Panc1 (cell line): ENCODE results near the gene JHY. TPM values are rescaled to one million over a fixed set of nuclear protein-coding genes. Genes with fewer than 3 reads are reported as not detected.

Experiments
- ATAC-seq: fragments of 200-7000 bp; cut with Tn5 transposase; 2 replicates; pipeline ENCODE4 v1.9.1; 2020; ENCODE audit warnings: mild to moderate bottlenecking, moderate library complexity
- Bru-seq: library from RNA; stranded (reverse); fragments of 400-500 nt; gene quantifications from one replicate; lab custom pipeline; 2021; lab: Mats Ljungman, UMichigan
- BruChase-seq, 2 experiments: library from RNA; stranded (reverse); fragments of 400-500 nt; gene quantifications; one replicate each; lab custom pipeline; 2021; lab: Mats Ljungman, UMichigan
- BruUV-seq: library from RNA; stranded (reverse); fragments of 400-500 nt; replicated peaks from 2 replicates; lab custom pipeline; 2021; lab: Mats Ljungman, UMichigan
- CTCF ChIA-PET: fragments of 300-600 bp; sonication (Branson Sonifier 250); formaldehyde crosslinking; loops from one replicate; lab custom pipeline; 2022; ENCODE audit warnings: antibody characterized with exemption; lab: Charles Lee
- POLR2A ChIA-PET: fragments of 300-600 bp; sonication (Branson Sonifier 250); formaldehyde crosslinking; loops from one replicate; lab custom pipeline; 2022; ENCODE audit warnings: antibody characterized with exemption; lab: Charles Lee
- DNase-seq: peaks from one replicate; pipeline ENCODE4 v3.0.0-alpha.2; 2010; ENCODE audit warnings: low read depth, low spot score
- H3K27ac ChIP-seq: 2 replicates; pipeline ENCODE4 v1.5.1; 2011; ENCODE audit warnings: mild to moderate bottlenecking, low read length, inconsistent platforms
- H3K27me3 ChIP-seq: fragments of 200-500 bp; sonication (Bioruptor generic); 2 replicates; pipeline ENCODE4 v1.6.0; 2014; ENCODE audit warnings: low read length, inconsistent platforms; ENCODE audit not compliant: control insufficient read depth, insufficient read depth
- H3K36me3 ChIP-seq: fragments of 200-500 bp; sonication (Bioruptor generic); 2 replicates; pipeline ENCODE4 v1.5.1; 2014; ENCODE audit warnings: inconsistent platforms, mild to moderate bottlenecking, low read length, moderate library complexity; ENCODE audit not compliant: control insufficient read depth, insufficient read depth
- H3K4me1 ChIP-seq: 2 replicates; pipeline ENCODE4 v1.5.1; 2011; ENCODE audit warnings: inconsistent platforms, mild to moderate bottlenecking, low read length, moderate library complexity; ENCODE audit not compliant: control insufficient read depth, insufficient read depth
- H3K4me3 ChIP-seq, 2 experiments: 2 replicates each; pipeline ENCODE4 v1.5.1; 2011 to 2012; ENCODE audit warnings: low read depth in 2 of 2, low read length in 2 of 2, mild to moderate bottlenecking in 2 of 2, inconsistent platforms in 1 of 2, moderate library complexity in 1 of 2
- H3K9me3 ChIP-seq: fragments of 200-500 bp; sonication (Bioruptor generic); 2 replicates; pipeline ENCODE4 v1.5.1; 2014; ENCODE audit warnings: low read depth, mild to moderate bottlenecking, inconsistent platforms, low read length, moderate library complexity; ENCODE audit not compliant: control insufficient read depth, insufficient read depth
- POLR2AphosphoS5 ChIP-seq: IDR thresholded peaks from 2 replicates; pipeline ENCODE4 v1.6.1; 2012; ENCODE audit warnings: mild to moderate bottlenecking, low read depth, low read length, moderate library complexity
- SIN3A ChIP-seq: IDR thresholded peaks from 2 replicates; pipeline ENCODE4 v1.6.1; 2012; ENCODE audit warnings: low read depth, mild to moderate bottlenecking, low read length, moderate library complexity, borderline replicate concordance; ENCODE audit not compliant: insufficient read depth
- TCF7L2 ChIP-seq: IDR thresholded peaks from 2 replicates; pipeline ENCODE4 v1.6.1; 2011; ENCODE audit warnings: mild to moderate bottlenecking, low read depth, low read length, inconsistent platforms
- in situ Hi-C: cut with HindIII; loops from 2 replicates; pipeline ENCODE4 v1.10.0; 2016; ENCODE audit warnings: low sequenced_read_pairs, low pct_unique_long_range_greater_than_20kb
- intact Hi-C: fragments of 100-400 bp; cut with micrococcal nuclease; formaldehyde crosslinking; loops from one replicate; pipeline ENCODE4 v1.10.0; 2022; ENCODE audit not compliant: unreplicated experiment
- long read RNA-seq: library from polyadenylated mRNA; unstranded; transcript quantifications from one replicate; pipeline ENCODE4 v2.0.0, GENCODE V29; 2021; ENCODE audit not compliant: unreplicated experiment
- polyA plus RNA-seq: library from polyadenylated mRNA; unstranded; fragments of >200 nt; gene quantifications from one replicate; pipeline ENCODE4 v1.2.1, GENCODE V29; 2012; ENCODE audit warnings: missing spikeins; ENCODE audit not compliant: insufficient read length
- total RNA-seq: library from RNA; stranded (reverse); gene quantifications from one replicate; pipeline ENCODE4 v1.2.1, GENCODE V29; 2021; ENCODE audit not compliant: unreplicated experiment
- TF ChIP-seq, protein P1 (sequence below), 2 experiments: IDR thresholded peaks; 2 replicates each; pipeline ENCODE4 v1.6.1; 2011 to 2012; ENCODE audit warnings: low read depth in 2 of 2, control low read depth in 1 of 2, low read length in 1 of 2, mild to moderate bottlenecking in 1 of 2, moderate library complexity in 1 of 2; ENCODE audit not compliant: insufficient read depth in 1 of 2
- TF ChIP-seq, protein P2 (sequence below): fragments of 450-650 bp; IDR thresholded peaks from 2 replicates; pipeline ENCODE4 v1.5.1; 2017; ENCODE audit warnings: mild to moderate bottlenecking

JHY gene
- total RNA-seq (10.1 TPM), Bru-seq, nascent RNA (percentile 60 among the genes with signal in this experiment), BruChase-seq, experiment 1, labeled RNA remaining after a 2-hour chase (percentile 58 among the genes with signal in this experiment), BruChase-seq, experiment 2, labeled RNA remaining after a 6-hour chase (percentile 61 among the genes with signal in this experiment)
- 5.3 TPM for polyA plus RNA-seq
- long read RNA-seq, transcript JHY-202 (4 exons, 1,964 nt), result major isoform, 8 of 33 reads
- long read RNA-seq, transcript JHY-201 (9 exons, 3,147 nt), result minor isoform, 5 of 33 reads
- long read RNA-seq, partial matches to known transcripts, result 12 of 33 reads
- long read RNA-seq, other reads (novel, unspliced or antisense), result 8 of 33 reads

DNA sequence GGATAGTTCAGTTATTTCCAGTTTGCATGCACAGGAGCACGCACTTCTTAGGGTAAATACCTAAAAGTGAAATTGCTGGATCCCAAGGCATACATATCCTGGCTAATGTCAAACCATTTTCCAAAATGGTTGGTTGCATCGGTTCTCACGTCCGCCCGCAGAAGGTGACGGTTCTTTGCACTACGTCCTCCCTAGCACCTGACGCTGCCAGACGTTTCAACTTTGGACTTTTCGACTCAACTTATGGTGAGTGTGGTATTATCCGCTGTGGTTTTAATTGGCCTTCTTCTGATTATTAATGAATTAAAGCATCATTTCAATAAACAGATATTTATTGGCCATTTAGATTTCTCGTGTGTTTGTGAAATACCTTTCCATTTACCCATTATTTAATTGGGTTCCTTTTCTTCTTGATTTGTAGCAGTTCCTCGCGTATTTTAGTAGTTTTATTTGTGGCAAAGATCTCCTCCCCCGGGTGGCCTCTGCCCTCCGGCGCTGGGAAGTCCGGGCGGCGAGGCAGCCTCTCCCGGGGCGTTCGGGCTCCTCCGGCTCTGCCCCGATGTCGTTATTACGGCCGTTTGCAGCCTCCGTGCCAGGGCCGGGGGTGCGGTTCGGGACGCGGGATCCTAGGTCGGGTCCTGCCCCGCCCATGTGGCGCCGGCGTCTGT, at the start of gene JHY:
TSS of gene JHY (plus strand) at position 571 of the 668 bp plus-strand sequence. CDS start 3,091 bp downstream, outside the sequence.
- Histone ChIP-seq H3K36me3 (no peaks in the 10 kb centered on the region), H3K27me3 (no peaks in the 10 kb centered on the region), H3K9me3 (no peaks in the 10 kb centered on the region), H3K4me3 (peak within 1 kb of the TSS; percentile 68 to 75), H3K4me1 (peaks cover 20% of the 10 kb centered on the region; the same call in 1 of the 2 replicates), H3K27ac (peak within 1 kb of the TSS; percentile 94)
- TF ChIP-seq POLR2AphosphoS5 (no peak), TCF7L2 (0 out of 2 replicates have a peak, but pooled peaks have one; percentile 17), SIN3A (no peak)
- TF ChIP-seq, protein P1, sequence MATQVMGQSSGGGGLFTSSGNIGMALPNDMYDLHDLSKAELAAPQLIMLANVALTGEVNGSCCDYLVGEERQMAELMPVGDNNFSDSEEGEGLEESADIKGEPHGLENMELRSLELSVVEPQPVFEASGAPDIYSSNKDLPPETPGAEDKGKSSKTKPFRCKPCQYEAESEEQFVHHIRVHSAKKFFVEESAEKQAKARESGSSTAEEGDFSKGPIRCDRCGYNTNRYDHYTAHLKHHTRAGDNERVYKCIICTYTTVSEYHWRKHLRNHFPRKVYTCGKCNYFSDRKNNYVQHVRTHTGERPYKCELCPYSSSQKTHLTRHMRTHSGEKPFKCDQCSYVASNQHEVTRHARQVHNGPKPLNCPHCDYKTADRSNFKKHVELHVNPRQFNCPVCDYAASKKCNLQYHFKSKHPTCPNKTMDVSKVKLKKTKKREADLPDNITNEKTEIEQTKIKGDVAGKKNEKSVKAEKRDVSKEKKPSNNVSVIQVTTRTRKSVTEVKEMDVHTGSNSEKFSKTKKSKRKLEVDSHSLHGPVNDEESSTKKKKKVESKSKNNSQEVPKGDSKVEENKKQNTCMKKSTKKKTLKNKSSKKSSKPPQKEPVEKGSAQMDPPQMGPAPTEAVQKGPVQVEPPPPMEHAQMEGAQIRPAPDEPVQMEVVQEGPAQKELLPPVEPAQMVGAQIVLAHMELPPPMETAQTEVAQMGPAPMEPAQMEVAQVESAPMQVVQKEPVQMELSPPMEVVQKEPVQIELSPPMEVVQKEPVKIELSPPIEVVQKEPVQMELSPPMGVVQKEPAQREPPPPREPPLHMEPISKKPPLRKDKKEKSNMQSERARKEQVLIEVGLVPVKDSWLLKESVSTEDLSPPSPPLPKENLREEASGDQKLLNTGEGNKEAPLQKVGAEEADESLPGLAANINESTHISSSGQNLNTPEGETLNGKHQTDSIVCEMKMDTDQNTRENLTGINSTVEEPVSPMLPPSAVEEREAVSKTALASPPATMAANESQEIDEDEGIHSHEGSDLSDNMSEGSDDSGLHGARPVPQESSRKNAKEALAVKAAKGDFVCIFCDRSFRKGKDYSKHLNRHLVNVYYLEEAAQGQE (IDR thresholded peaks at IDR 0.05; ENCODE audit: insufficient read depth in 1 of 2, low read depth in 2 of 2, low read length in 1 of 2), result no peak
- TF ChIP-seq, protein P2, sequence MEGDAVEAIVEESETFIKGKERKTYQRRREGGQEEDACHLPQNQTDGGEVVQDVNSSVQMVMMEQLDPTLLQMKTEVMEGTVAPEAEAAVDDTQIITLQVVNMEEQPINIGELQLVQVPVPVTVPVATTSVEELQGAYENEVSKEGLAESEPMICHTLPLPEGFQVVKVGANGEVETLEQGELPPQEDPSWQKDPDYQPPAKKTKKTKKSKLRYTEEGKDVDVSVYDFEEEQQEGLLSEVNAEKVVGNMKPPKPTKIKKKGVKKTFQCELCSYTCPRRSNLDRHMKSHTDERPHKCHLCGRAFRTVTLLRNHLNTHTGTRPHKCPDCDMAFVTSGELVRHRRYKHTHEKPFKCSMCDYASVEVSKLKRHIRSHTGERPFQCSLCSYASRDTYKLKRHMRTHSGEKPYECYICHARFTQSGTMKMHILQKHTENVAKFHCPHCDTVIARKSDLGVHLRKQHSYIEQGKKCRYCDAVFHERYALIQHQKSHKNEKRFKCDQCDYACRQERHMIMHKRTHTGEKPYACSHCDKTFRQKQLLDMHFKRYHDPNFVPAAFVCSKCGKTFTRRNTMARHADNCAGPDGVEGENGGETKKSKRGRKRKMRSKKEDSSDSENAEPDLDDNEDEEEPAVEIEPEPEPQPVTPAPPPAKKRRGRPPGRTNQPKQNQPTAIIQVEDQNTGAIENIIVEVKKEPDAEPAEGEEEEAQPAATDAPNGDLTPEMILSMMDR, result no peak
- no TSS peak for BruUV-seq
- ChIA-PET POLR2A (interaction anchor here (0.5 kb wide), 1 partner anchor 240 kb away, joined by 3 read pairs; no protein-coding TSS in a partner anchor), CTCF (interaction anchor here (0.6 kb wide), 1 partner anchor 24 kb away, joined by 3 read pairs; no protein-coding TSS in a partner anchor)
- ATAC-seq (peak; percentile 90), DNase-seq (no peak)
- in situ Hi-C loops, result no loop called here
- intact Hi-C loops, result no loop called here

DNA sequence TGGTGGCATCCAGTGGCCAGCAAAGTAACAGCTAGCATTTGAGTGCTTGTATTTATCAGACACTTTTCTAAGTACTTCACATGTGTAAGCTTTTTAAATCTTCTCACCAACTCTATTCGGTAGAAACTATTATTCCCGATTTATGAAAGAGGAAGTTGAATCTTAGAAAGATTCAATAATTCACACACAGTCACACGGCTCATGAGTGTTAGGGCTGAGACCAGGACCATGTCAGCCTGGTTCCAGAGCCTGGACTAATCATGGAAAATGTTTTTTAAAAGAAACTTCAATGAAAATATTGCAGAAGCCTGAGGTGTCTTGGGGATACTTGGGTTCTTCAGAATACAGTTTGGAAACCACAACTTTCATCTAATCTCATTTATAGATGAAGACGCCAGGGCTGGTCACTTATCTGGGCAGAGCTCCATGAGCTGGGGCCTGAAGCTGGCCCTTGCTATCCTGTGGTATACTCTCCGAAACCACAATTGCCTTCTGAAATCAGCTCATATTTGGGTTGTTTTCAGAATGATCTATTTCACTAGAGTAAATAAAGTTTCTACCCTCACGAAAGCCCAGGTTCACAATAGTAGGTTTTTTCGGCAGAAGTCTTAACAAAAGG, 48.6 kb upstream of the JHY start:
- intact Hi-C loops, result no loop called here
- Histone ChIP-seq H3K36me3 (no peaks in the 10 kb centered on the region), H3K9me3 (no peaks in the 10 kb centered on the region), H3K27ac (no peak overlapping the region), H3K27me3 (no peaks in the 10 kb centered on the region), H3K4me3 (no peak overlapping the region), H3K4me1 (no peaks in the 10 kb centered on the region)
- ChIA-PET CTCF (interaction anchor here (0.5 kb wide), 1 partner anchor 205 kb away, joined by 3 read pairs; no protein-coding TSS in a partner anchor), POLR2A (interaction anchor here (1.0 kb wide), 1 partner anchor 86 kb away, joined by 3 read pairs; no protein-coding TSS in a partner anchor)
- in situ Hi-C loops, result no loop called here
- ATAC-seq (no peak), DNase-seq (no peak)
- no TSS peak for BruUV-seq
- TF ChIP-seq TCF7L2 (no peak), POLR2AphosphoS5 (no peak), SIN3A (no peak)
- TF ChIP-seq, protein P1 (IDR thresholded peaks at IDR 0.05; ENCODE audit: insufficient read depth in 1 of 2, low read depth in 2 of 2, low read length in 1 of 2), result no peak
- TF ChIP-seq, protein P2, result no peak
